Activated CD4-positive, alpha-beta T cell treated with anti-CD3 and anti-CD28 coated beads, Interleukin-2, amount 50 U/mL, for 4 hours (primary cell): ENCODE data around the gene EFCAB6.

ENCODE experiments used
- DNase-seq, 2 experiments: peaks; one replicate each; pipeline ENCODE4 v3.0.0-alpha.2; 2020

Gene EFCAB6

DNA sequence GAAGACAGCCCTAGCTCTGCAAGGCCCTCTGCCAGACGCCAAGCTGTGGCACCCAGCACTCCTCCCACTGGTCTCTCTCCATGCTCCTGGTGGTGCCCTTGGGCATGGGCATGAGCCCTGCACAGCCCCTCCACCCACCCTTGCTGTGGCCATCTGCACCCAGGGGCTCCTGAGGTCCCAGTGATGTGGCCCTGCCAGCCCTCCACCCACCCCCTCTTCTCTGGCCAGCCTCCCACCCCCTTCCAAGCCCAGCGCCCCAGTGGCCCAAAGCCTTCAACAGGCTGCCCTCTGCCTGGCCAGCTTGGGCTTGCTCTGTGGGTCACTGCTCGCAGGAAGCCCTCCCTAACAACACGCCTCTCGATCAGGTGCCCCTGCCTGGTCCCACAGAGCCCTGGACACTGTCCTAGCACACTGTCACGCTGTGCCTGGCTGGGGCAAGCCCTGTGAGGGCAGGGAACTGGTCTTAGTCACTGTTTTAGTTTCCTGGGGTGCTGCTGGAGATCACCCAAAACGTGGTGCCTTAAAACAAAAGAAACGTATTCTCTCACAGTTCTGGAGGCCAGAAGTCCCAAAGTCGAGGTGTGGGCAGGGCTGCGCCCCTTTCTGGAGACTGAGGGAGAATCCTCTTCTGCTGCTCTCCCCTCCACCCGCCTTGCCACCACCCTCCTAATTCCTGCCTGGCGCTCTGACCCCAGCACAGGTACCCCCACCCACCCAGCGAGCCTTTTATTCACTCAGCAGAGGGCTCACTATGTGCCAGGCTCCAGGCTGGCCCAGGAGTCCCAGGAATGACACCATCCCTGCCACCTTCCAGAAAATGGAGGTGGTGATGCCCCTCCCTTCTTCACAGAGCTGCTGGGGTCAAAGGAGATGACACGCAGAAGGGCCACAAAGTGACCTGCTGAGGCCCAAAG, 35.5 kb upstream of the EFCAB6 start:
- DNase-seq: no peak

DNA sequence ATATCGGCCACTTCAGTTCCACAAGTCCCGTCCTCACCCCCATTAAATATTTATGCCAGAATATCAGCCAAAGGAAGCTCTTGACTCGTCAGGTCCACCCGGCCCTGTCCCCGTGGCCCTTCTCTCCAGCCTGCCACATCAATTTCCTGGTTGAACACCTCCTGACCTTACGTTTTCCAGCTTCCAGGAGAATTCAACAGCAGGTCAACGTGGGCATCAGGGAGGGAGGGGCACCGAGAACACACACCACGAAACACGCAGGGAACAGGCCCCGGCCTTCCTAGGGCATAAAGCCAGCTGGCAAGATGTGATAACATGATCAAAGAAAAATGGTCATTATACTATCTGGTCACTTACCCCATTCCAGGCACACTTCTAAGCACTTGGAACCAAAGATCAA, 34.9 kb upstream of the EFCAB6 start:
- no peak for DNase-seq

DNA sequence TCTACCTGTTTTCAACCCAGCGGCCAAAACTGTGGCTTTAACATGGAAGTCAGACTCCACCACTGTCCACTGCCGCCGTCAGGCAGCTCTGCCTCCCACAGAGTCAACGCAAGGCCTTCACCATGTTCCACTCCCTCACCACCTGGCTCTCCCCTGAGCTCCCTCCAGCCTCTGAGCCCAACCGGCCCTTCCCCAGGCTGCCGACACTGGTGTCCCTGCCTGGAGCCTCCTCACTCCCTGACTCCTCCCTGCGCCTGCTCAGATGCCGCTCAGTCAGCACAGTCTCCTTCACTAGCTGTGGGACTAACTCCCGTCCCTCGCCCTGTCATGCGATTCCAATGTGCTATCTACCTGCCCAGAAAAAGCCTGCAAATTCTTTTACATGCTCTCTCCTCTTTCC, 33.9 kb upstream of the EFCAB6 start:
- DNase-seq: no peak

DNA sequence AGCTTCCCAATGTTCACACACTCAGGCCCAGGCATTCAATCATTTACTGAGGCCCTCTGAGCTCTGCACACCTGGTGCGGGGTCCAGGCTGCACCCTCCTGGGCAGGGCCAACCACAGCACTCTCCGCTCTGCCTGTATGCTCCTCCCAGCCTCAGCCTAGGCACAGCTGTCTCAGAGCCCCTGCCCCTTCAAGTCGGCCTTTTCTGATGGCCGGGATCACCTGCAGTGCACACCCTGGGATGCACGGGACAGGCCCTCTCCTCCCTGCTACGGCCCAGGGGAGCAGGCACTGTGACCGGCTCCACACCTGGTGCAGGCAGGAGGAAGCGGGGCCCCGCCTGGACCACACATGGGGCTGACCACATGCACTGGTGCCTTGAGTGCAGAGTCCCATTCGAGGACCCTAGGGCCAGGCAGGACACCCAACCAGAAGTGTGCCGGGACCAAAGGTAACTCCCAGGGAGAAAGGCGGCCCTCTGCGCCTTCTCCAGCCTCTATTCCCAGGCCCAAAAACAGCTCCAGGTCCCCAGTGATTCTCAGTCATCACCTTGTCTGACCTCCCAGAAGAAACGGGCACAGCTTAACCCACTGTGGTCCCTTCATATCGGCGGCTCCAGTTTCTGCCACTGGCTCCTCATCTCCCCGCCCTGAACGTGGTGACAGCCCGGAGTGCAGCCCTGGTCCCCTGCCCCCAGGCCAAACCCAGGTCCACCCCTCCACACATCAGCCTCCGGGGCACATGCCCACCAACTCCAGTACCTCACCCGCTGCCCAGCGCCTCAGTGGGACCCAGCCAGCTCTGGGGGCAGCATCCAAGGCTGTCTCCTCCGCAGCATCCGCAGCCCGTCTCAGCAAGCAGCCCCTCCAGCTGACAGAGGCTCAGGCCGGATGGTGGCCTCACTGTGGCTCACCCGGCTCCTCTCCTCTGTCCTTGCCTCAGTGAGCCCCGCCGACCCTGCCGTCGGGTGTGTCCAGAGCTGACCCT, 32.7 kb upstream of the EFCAB6 start:
- no peak for DNase-seq

DNA sequence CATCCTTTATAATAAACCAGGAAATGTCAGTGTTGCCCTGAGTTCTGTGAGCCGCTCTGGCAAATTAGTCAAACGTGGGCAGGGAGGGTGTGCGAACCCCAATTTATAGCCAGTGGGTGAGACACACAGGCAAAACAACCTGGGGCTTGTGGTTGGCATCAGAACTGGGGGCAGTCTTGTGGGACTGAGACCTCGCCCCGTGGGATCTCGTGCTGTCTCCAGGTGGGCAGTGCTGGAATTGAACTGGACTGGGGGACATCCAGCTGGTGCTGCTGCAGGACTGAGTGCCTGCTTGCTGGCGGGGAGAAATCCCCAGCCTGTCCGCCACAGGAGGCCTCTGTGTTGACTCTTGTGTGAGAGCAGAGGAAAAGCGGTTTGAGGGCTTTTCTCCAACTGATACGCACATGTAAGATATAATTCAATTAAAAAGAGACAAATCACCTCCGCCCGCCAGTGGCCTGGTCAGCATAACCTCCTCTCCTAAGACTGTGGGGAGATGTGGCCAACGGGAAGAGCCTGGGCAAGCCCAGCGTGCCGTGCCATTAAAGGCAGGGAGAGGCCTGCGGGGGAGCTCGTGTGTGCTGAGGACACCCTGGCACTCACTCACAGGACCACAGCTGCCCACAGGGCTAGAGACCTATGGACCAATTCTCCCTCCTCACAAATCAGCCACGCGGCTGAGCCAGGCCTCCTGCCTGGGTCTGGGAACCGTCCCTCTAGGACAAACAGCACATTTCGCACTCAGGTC, 31.9 kb upstream of the EFCAB6 start:
- DNase-seq: no peak

DNA sequence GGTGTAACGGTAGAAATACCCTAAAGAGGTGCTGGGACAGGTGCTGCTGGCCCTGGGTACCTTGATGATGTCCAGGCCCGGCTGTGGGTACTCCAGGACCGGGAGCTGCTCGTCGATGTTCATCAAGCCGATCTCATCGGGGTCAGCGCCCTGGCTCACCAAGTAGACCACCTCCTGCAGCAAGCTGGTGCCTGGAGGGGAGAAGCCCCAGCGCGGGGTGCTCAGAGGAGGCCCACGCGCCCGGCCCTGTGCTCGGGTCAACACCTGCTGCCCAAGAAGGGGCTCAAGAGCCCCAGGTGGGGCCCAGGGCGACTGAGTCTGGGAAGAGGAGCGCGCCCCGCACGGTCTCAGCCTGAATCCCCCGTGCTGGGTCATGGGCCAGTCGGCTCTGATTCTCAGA, 29.6 kb upstream of the EFCAB6 start:
- no peak for DNase-seq

DNA sequence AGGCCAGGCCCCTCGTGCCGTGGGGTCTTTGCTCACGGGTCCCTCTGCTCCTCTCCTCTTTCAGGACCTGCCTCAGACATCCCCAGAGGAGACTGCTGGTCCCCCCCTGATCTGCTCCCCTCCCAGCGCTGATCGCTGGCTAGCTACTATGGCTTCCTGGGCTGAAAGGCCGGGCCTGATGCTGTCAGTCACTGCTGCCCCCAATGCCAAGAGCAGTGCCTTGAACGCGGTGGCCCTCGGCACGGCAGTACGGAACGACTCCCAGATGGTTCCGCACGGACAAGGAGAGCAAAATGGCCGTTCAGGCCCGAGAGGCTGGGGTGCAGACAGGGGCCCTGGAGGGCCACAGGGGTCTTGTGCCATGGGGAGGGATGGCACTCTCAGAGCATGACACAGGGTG, 28.7 kb upstream of the EFCAB6 start:
- DNase-seq: no peak

DNA sequence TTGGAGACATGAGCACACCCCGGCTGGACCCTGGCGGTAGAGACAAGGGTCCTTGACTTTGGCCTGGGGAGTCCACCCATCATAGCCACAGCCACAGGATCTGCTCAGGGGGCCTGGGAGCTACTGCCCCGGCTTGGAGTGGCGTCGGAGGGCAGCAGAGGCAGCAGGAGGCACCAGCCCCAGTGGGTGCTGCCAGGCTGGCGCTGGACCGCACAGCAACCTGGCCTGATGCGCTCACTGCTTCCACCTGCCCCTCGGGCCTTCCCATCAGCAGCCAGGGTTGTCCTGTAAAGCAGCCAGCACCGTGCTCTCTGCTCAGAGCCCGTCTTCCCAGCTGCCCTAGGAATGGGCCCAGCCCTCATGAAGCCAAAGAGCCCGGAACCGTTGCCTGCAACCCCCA, 28.3 kb upstream of the EFCAB6 start:
- no peak for DNase-seq

DNA sequence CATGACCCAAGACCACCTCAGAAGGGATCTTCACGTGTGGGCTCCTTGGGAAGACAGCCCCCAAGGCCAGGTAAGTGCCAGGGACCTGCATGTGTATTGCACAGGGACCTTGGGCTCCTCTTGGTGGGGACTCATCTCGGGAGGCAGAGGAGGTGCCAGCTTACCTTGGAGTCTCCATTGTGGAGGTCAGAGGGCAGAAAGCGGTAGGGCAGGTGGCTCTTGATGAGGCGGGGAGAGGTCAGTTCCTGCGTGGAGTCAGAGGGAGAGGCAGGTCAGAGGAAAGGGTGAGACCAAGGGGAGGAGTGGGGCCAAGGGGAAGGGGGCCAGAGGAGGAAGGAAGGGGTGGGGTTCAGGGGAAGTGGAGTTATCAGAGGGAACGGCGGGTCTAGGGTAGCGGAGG, 27.7 kb upstream of the EFCAB6 start:
- DNase-seq: no peak

DNA sequence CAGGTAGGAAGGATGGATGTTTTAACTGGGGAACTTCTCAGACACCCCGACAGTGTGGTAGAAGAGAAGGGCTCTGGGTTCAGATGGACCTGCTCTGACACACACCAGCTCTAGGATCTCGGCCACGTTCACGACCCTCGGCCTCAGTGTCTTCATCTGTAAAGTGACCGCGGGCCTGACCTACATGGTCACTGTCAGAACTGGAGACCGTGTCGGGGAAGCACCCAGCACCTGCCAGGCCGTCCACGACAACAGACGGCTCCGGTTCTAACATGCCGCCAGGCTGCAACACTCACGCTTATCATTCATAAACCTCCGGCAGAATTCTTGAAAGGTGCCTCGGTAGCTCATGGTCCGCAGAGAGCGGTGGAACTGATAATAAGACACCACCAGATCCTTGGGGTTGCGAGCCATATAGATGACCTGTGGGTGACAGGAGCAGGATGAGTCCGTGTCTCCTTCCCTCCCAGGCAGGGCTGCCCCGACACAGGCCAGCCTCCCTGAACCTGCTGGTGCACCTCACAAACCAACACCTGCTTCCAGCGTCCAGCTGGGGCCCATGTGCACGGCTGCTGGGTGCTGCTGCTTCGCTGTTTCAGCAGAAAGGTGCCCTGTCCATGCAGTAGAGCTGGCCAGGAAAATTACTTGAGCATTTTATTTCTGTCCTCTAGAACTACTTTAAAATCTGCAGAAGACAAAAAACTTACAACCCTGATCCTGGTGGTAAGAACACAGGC, 26.6 kb upstream of the EFCAB6 start:
- no peak for DNase-seq

DNA sequence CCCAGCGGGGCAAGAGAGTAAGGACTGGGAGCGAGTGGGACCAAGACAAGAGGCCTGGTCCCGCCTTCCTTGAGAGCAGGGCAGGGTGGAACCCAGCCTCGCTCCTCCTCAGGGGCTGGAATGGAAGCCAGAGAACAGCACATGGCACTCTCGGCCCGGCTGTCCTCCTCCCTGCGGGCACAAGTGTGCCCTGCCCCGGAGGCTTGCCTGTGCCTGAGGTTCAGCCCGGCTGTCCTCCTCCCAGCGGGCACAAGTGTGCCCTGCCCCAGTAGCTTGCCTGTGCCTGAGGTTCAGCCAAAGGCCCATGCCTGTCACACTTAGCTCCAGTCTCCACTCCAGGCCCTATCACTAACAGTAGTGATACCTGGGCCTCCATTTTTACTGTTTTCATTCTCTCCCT, 26.1 kb upstream of the EFCAB6 start:
- no peak for DNase-seq

DNA sequence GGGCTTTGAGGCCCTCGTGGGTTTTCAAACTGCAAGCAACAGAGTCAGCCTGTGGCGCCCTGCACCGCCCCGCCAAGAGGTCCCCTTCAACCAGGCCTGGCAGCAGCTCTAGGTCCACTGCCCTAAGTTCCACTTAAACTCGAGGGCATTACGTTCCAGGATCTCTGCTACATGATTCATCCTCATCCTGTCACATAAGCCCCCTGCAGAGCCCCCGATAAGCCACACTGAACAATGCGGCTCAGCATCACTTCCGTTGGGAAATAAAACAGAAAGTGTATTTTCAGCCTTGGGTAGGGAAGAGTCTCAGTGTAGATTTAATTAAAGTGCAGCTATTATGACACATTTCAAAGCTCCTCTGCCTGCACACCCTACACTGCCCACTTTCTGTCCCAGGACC, 25.6 kb upstream of the EFCAB6 start:
- DNase-seq: no peak

DNA sequence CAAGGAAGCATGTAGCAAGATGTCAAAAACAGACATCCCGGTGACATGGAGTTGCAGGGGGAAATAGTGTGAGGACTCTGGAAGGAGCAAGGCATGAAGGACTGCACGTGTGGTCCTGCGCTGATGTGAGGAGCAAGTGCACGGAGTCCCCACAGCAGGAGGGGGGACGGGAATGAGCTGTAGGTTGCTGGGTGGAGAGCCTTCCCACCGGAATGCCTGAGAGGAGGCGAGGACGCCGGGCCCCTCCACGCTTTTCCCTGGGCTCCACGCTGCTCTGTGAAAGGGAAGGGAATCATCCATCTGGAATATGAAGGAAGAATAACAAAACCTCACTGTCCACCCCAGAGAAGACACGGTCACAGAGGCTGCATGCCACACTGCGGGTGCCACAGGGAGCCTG, 23.6 kb upstream of the EFCAB6 start:
- DNase-seq: no peak

DNA sequence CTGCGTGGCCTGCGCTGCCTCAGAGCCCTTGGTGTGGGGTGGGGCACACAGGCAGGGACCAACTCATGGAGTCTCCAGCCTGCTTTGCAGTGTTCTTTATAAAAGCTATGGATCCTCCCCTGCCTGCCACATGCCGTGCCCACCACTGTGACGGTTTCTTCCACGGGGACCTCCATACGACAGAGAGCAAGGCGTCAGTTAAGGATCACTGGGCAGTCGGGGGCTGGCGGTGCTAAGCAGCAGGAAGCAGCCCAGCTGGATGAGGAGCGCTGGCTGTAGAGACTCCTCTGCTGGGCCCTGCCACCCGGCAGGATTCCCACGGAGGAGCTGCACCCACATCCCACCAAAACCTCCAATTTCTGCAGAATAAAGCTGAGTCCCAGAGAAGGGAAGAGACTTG, 23.1 kb upstream of the EFCAB6 start:
- DNase-seq: no peak

DNA sequence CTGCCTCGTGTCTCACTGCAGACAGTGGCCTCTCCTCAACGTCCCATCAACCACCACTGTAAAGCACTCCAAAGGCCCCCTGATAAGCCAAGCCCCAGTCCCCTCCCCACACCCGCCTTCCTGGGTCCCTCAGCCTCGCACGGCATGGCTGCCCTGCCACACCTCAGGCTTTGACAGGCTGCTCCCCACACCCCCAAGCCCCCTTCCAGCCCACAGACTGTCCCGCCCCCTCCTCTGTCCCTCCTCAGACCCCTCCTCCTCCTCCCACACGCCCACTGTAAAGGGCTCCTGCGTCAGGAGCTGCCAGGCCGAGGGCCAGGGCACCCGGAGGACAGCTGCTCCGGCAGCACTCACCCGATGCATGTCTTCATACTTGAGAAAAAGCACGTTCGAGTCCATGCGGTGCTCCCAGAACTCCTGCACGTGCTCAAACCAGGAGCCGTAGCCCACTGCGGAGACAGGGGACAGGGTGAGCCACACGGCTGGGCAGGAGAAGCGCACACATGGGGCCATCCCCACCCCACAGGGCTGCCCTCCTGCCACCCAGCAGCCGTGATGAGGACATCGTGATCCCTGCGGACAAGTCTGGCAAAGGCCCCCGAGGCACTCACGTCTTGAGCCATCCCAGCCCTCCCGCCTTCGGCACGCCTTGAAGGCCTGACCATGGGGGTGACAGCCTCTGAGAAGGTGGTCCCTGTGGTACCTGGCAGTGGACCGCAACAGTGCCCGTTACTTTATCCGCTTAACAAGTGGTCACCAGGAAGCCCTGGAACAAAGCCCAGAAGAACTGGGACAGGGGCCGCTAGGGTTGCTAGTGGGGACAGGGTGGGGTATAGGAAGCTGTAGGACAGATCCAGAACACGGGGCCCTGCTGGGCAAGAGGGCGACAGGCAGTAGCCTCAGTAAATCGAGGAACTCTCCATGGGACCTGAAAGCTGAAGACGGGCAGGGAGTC, 21.5 kb upstream of the EFCAB6 start:
- DNase-seq: no peak

DNA sequence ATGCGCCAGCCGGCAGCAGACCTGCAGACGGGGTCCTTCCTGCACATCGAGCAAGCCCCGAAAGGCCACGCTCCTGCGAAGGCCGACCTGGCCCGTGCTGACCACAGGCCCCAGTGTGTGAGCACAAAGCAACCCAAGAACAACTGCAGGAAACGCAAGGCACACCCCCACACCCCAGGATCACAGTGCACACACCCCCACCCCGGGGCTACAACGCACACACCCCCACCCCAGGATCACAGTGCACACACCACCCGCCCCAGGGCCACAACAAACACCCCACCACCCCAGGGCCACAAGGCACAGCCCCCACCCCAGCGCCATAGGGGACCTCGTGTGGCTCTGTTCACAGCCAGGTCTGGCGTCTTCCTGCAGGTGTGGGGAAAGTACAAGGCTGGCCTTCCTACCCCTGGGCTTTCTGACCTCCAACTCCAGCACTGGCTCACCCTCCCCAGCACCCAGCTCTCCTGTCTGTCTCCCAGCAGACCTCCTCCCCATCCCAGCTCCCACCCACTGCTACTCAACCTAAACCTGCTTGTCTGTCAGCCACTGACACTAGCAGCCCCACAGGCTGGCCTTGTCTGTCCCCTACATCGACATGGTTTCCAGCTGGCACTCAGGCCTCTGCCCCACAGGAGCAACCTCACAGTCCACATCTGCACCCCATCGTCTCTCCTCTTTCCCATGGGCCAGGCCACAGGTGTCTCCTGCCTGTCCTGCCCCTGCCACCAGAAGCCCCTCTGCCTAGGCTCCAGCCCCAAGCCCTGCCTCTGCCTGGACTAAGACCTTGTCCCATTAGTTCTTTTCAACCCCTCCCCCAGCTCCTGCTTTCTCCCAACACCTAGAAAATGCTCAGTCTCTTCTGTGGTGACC, 20.5 kb upstream of the EFCAB6 start:
- no peak for DNase-seq

DNA sequence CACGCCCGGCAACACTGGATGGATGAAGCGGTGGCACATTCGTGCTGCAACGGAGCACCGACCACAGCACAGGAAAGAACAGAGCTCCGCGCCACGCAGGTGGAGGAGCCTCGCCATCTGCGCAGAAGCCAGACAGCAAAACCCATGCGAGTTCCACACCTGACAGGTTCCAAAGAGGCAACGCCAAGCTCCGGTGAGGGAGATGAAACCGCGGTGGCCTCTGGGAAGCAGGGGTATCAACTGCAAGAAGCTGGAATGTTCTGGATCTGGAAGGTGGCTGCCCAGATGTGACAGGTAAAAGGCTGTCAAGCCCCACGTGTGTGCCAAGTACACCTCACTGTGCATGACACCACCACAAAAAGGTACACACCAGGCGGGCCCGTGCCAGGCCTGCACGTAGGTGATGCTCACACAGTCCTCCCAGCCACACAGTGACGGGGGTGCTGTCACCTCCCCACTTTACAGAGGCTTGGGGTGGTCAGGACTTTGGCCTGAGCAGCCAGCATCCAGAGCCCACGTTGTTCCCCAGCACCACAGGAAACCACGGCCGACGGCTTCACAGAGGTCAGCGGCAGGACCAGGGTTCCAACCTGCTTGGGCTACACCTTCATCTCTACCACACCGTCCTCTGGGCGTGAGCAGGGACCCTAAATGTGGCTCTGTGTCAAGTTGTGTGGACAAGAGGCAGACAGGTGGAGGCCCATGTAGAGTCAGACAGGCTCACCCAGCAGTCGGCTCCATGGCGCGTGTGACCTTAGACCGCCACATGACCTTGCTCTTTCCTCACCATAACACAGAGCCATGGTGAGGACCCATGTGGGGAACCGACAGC, 19.7 kb upstream of the EFCAB6 start:
- DNase-seq: no peak

DNA sequence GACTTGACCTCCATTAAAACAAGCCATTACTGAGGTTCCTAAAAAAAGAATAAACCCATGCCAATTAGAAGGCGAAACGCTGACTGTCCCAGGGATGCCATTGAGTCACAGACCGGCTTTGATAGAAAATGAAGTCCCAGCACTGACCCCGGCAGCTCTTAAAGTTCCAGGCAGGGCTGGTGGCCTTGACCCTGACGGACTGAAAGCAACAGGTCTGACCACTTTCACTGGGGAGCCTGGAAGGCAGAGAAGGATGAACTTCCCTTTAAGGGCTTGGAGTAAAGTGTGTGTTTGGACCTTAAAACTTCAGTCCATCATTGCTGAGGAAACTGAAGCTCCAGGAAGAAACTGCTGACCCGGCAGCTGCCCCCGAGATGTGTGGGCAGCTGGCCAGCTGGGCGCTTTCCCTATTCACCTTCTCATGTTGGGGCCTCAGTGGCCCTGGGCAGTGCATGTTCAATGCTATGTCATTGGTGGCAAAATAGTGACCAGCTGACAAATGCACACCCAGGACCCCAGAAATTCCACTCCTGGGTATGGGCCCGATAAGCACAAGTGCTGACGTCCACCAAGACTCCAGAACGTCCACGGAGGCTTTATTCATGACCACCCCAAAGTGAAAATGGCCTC, 18.9 kb upstream of the EFCAB6 start:
- DNase-seq: no peak
